ENCODE data around the gene ARAP2.

GRCh38 chr4:36211084-36211483 is 33.2 kb downstream of the ARAP2 start:
- TF ChIP-seq CEBPB (IDR thresholded peaks at IDR 0.05) (no peak), REST (IDR thresholded peaks at IDR 0.05; ENCODE audit: low read depth) (no peak), EP300 (IDR thresholded peaks at IDR 0.05; ENCODE audit: borderline replicate concordance) (no peak), ZBTB7A (IDR thresholded peaks at IDR 0.05; ENCODE audit: low read depth) (no peak), EGR1 (IDR thresholded peaks at IDR 0.05) (no peak), NFIC (IDR thresholded peaks at IDR 0.05) (no peak), TEAD4 (IDR thresholded peaks at IDR 0.05) (no peak), MAX (IDR thresholded peaks at IDR 0.05) (no peak), TAF1 (IDR thresholded peaks at IDR 0.05; ENCODE audit: low read depth) (no peak), CREB1 (IDR thresholded peaks at IDR 0.05; ENCODE audit: low read depth) (no peak), RAD21 (IDR thresholded peaks at IDR 0.05; ENCODE audit: low read depth) (no peak), FOXM1 (IDR thresholded peaks at IDR 0.05; ENCODE audit: borderline replicate concordance, low read depth) (no peak), USF1 (IDR thresholded peaks at IDR 0.05) (no peak), TCF12 (IDR thresholded peaks at IDR 0.05; ENCODE audit: low read depth) (no peak)
